Vagina (tissue), 2 donors: ENCODE measurements around the gene CST6. TPM values are rescaled to one million over a fixed set of nuclear protein-coding genes. Genes with fewer than 3 reads are reported as not detected.

ENCODE experiments used
- DNase-seq, 2 donors: peaks; one replicate each; pipeline ENCODE4 v3.0.0-alpha.2; 2017; ENCODE audit errors: extremely low spot score in 2 of 2
- H3K27ac ChIP-seq: fragments of 200-600 bp; sonication (generic); one replicate; pipeline ENCODE4 v1.5.1; 2019
- H3K27me3 ChIP-seq: fragments of 200-600 bp; sonication (generic); one replicate; pipeline ENCODE4 v1.5.1; 2019
- H3K36me3 ChIP-seq, 2 donors: fragments of 200-600 bp; sonication (generic); one replicate each; pipeline ENCODE4 v1.5.1; 2017 to 2019
- H3K4me1 ChIP-seq: fragments of 200-600 bp; sonication (generic); one replicate; pipeline ENCODE4 v1.5.1; 2019
- H3K4me3 ChIP-seq, 2 donors: fragments of 200-600 bp; sonication (generic); 1 replicate in 1 of 2; 2 replicates in 1 of 2; pipeline ENCODE4 v1.5.1; 2016 to 2019
- H3K9me3 ChIP-seq: fragments of 200-600 bp; sonication (generic); one replicate; pipeline ENCODE4 v1.5.1; 2019
- CTCF ChIP-seq, 3 experiments: fragments of 450-650 bp in 2 of 3; fragments of 200-600 bp in 1 of 3; sonication (generic) in 1 of 3; IDR thresholded peaks; one replicate each; pipeline ENCODE4 v1.5.1; 2017 to 2019; ENCODE audit warnings: antibody characterized with exemption in 3 of 3, mild to moderate bottlenecking in 2 of 3, moderate library complexity in 2 of 3
- POLR2A ChIP-seq, 2 donors: fragments of 450-650 bp; IDR thresholded peaks; one replicate each; pipeline ENCODE4 v1.6.1; 2017; ENCODE audit warnings: antibody characterized with exemption in 2 of 2, mild to moderate bottlenecking in 2 of 2, moderate library complexity in 2 of 2
- POLR2AphosphoS5 ChIP-seq, 2 donors: sonication (generic); formaldehyde crosslinking; IDR thresholded peaks; one replicate each; pipeline ENCODE4 v1.9.0; 2017; ENCODE audit warnings: antibody characterized with exemption in 2 of 2, mild to moderate bottlenecking in 2 of 2, low read depth in 1 of 2; ENCODE audit not compliant: insufficient read depth in 1 of 2
- intact Hi-C: fragments of 100-400 bp; cut with DNase I; formaldehyde crosslinking; loops from one replicate; pipeline ENCODE4 v1.15.1; 2023
- total RNA-seq: library from RNA; depleted of rRNA; stranded (reverse); fragments of >200 nt; gene quantifications from one replicate; pipeline ENCODE4 v1.2.3, GENCODE V29; 2016

CST6 gene
- total RNA-seq, 1 donor from 2014 or later = 5.6 TPM

GRCh38 chr11:66011239-66011784 is 496 bp upstream of the CST6 start:
- no peak overlapping the region for H3K27ac ChIP-seq
- peaks cover 11% of the 10 kb centered on the region for H3K4me1 ChIP-seq
- no peaks in the 10 kb centered on the region for H3K27me3 ChIP-seq
- H3K36me3 ChIP-seq = no peaks in the 10 kb centered on the region
- no peak for TF ChIP-seq POLR2AphosphoS5 (IDR thresholded peaks at IDR 0.05; ENCODE audit: insufficient read depth in 1 of 2, low read depth in 1 of 2)
- no peak for TF ChIP-seq POLR2A (IDR thresholded peaks at IDR 0.05)
- no peak for TF ChIP-seq CTCF (IDR thresholded peaks at IDR 0.05)
- H3K9me3 ChIP-seq = no peaks in the 10 kb centered on the region
- intact Hi-C loops = no loop called here
- H3K4me3 ChIP-seq = peak overlapping the region; percentile 17 to 41
- DNase-seq = no peak

GRCh38 chr11:66012371-66012945 is 650 bp downstream of the CST6 start:
- DNase-seq = no peak
- Histone ChIP-seq H3K27ac (no peak overlapping the region), H3K27me3 (no peaks in the 10 kb centered on the region), H3K4me3 (peak overlapping the region; percentile 17 to 41), H3K36me3 (no peaks in the 10 kb centered on the region), H3K9me3 (no peaks in the 10 kb centered on the region), H3K4me1 (peaks cover 11% of the 10 kb centered on the region)
- TF ChIP-seq CTCF (IDR thresholded peaks at IDR 0.05) (no peak), POLR2AphosphoS5 (IDR thresholded peaks at IDR 0.05; ENCODE audit: insufficient read depth in 1 of 2, low read depth in 1 of 2) (no peak), POLR2A (IDR thresholded peaks at IDR 0.05) (no peak)
- intact Hi-C loops = no loop called here

- H3K27ac ChIP-seq = no peak overlapping the region
- peaks cover 11% of the 10 kb centered on the region for H3K4me1 ChIP-seq
- no peak for TF ChIP-seq POLR2AphosphoS5 (IDR thresholded peaks at IDR 0.05; ENCODE audit: insufficient read depth in 1 of 2, low read depth in 1 of 2)
- TF ChIP-seq POLR2A (IDR thresholded peaks at IDR 0.05) = no peak
- TF ChIP-seq CTCF (IDR thresholded peaks at IDR 0.05) = no peak
- DNase-seq = no peak
- H3K27me3 ChIP-seq = no peaks in the 10 kb centered on the region
- H3K9me3 ChIP-seq = no peaks in the 10 kb centered on the region
- intact Hi-C loops = no loop called here
- H3K4me3 ChIP-seq = peak overlapping the region in 1 of 2 donors; percentile 17
- no peaks in the 10 kb centered on the region for H3K36me3 ChIP-seq
Measured at GRCh38 chr11:66012946-66013761, 1.3 kb downstream of the CST6 start.

- no peak overlapping the region for H3K4me3 ChIP-seq
- no peaks in the 10 kb centered on the region for H3K36me3 ChIP-seq
- intact Hi-C loops = no loop called here
- peaks cover 11% of the 10 kb centered on the region for H3K4me1 ChIP-seq
- H3K9me3 ChIP-seq = no peaks in the 10 kb centered on the region
- no peaks in the 10 kb centered on the region for H3K27me3 ChIP-seq
- DNase-seq = no peak
- TF ChIP-seq CTCF (IDR thresholded peaks at IDR 0.05) = no peak
- H3K27ac ChIP-seq = no peak overlapping the region
Measured at GRCh38 chr11:66013762-66014100, 1.9 kb downstream of the CST6 start.
